AG04449 (cell line): ENCODE results near the gene SLC8B1.

Source experiments
- CTCF ChIA-PET: fragments of 350-600 bp; formaldehyde crosslinking; extraction: SDS; loops from one replicate; lab custom pipeline; 2021; ENCODE audit warnings: antibody characterized with exemption; lab: Yijun Ruan, JAX
- POLR2A ChIA-PET: fragments of 400-600, 350-600 bp; formaldehyde crosslinking; extraction: SDS; loops from one replicate; lab custom pipeline; 2020; ENCODE audit warnings: antibody characterized with exemption, inconsistent platforms; lab: Yijun Ruan, JAX
- DNase-seq: peaks from one replicate; pipeline ENCODE4 v3.0.0-alpha.2; 2010; ENCODE audit warnings: low read depth, low spot score
- H3K4me3 ChIP-seq: 2 replicates; pipeline ENCODE4 v1.5.1; 2011; ENCODE audit warnings: low read depth, mild to moderate bottlenecking, control low read depth, low read length
- CTCF ChIP-seq: IDR thresholded peaks from one replicate; pipeline ENCODE4 v1.5.1; 2011; ENCODE audit warnings: mild to moderate bottlenecking, moderate library complexity, low read length, control low read depth, inconsistent platforms; ENCODE audit not compliant: insufficient read depth; ENCODE audit errors: missing control alignments

SLC8B1 gene

GRCh38 chr12:113266106-113266895 is 68.6 kb downstream of the SLC8B1 start:
- CTCF ChIA-PET: no interaction called here
- POLR2A ChIA-PET: no interaction called here
- H3K4me3 ChIP-seq: no peak overlapping the region
- DNase-seq: no peak
- no peak for TF ChIP-seq CTCF

- DNase-seq: no peak
- ChIA-PET POLR2A (no interaction called here), CTCF (no interaction called here)
These were observed 71.4 kb downstream of the SLC8B1 start for GRCh38 chr12:113263431-113263963.

GRCh38 chr12:113262710-113263109 is 72.2 kb downstream of the SLC8B1 start:
- no peak for DNase-seq
- CTCF ChIA-PET: no interaction called here
- no peak overlapping the region for H3K4me3 ChIP-seq
- POLR2A ChIA-PET: no interaction called here
- no peak for TF ChIP-seq CTCF

More at GRCh38 chr12:113263431-113263963, 71.4 kb downstream of the SLC8B1 start:
- TF ChIP-seq CTCF: no peak
- no peak overlapping the region for H3K4me3 ChIP-seq

- POLR2A ChIA-PET: no interaction called here
- no peak overlapping the region for H3K4me3 ChIP-seq
- CTCF ChIA-PET: interaction anchor here (0.6 kb wide), 1 partner anchor 39 kb away, joined by 3 read pairs; no protein-coding TSS in a partner anchor
- DNase-seq: no peak
- no peak for TF ChIP-seq CTCF
These were observed 73.0 kb downstream of the SLC8B1 start for GRCh38 chr12:113261847-113262470.

GRCh38 chr12:113260636-113261300 is 74.1 kb downstream of the SLC8B1 start:
- POLR2A ChIA-PET: no interaction called here
- no peak overlapping the region for H3K4me3 ChIP-seq
- no peak for TF ChIP-seq CTCF
- CTCF ChIA-PET: interaction anchor here (1.0 kb wide), 1 partner anchor 122 kb away, joined by 3 read pairs; no protein-coding TSS in a partner anchor
- no peak for DNase-seq
